ENCODE data around the gene PNP.

PNP gene

DNA sequence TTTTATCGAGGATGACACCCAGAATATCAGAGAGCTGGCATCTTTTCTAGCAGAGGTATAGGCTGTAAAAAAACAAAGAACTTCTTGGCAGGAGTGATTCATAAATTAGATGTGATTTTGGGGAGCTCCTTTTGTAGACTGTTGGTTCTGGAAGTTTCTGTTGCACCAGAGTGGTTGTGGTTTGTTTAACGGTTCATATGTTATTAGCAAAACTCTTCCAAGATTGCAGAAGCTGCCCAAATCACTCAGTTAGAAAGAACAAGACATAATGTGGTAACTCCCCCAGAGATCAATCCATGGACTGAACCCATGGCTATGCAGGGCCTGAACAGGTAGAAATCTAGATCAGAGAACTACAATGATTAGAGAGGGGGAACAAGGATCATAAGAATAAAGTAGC is 29.4 kb downstream of the PNP start:
- no peak for ATAC-seq
- TF ChIP-seq TCF4 (CRISPR knock-in tag; IDR thresholded peaks at IDR 0.05; ENCODE audit: borderline replicate concordance) = no peak
- no peak for TF ChIP-seq ARNTL (CRISPR knock-in tag; IDR thresholded peaks at IDR 0.05; ENCODE audit: borderline replicate concordance, low read depth)
- no peak for TF ChIP-seq GLIS3 (CRISPR knock-in tag; IDR thresholded peaks at IDR 0.05)
- TF ChIP-seq ZFP3 (CRISPR knock-in tag; IDR thresholded peaks at IDR 0.05) = no peak
- TF ChIP-seq POU6F1 (CRISPR knock-in tag; IDR thresholded peaks at IDR 0.05; ENCODE audit: borderline replicate concordance, low read depth) = no peak
- no peak for TF ChIP-seq ZFP30 (CRISPR knock-in tag; IDR thresholded peaks at IDR 0.05)
- no peak for TF ChIP-seq ZNF70 (CRISPR knock-in tag; IDR thresholded peaks at IDR 0.05)

GRCh38 chr14:20499108-20499507 is 29.9 kb downstream of the PNP start:
- TF ChIP-seq TCF4 (CRISPR knock-in tag; IDR thresholded peaks at IDR 0.05; ENCODE audit: borderline replicate concordance) (no peak), ZFP30 (CRISPR knock-in tag; IDR thresholded peaks at IDR 0.05) (no peak)
- TF ChIP-seq, protein P1, sequence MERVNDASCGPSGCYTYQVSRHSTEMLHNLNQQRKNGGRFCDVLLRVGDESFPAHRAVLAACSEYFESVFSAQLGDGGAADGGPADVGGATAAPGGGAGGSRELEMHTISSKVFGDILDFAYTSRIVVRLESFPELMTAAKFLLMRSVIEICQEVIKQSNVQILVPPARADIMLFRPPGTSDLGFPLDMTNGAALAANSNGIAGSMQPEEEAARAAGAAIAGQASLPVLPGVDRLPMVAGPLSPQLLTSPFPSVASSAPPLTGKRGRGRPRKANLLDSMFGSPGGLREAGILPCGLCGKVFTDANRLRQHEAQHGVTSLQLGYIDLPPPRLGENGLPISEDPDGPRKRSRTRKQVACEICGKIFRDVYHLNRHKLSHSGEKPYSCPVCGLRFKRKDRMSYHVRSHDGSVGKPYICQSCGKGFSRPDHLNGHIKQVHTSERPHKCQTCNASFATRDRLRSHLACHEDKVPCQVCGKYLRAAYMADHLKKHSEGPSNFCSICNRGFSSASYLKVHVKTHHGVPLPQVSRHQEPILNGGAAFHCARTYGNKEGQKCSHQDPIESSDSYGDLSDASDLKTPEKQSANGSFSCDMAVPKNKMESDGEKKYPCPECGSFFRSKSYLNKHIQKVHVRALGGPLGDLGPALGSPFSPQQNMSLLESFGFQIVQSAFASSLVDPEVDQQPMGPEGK (CRISPR knock-in tag; IDR thresholded peaks at IDR 0.05; ENCODE audit: borderline replicate concordance) = no peak
- no peak for ATAC-seq

DNA sequence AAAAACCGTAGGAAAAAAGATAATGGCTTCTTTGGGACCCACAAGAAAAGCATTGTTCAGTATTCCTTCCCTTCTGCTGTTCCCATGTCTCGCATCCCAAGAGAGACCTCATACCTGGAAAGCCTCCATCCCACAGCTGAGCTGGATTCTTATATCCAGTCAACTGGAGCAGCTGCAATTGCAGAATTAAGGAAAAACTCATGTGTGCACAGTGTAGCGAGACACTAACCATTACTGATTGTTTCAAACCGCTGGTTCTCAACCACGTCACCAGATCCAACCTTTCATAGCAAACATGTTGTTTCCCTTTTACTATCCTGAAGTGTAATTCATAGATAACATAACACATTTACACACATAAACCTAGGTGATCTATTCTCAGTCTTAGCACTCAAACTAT is 30.7 kb downstream of the PNP start:
- TF ChIP-seq TOX (CRISPR knock-in tag; IDR thresholded peaks at IDR 0.05; ENCODE audit: borderline replicate concordance) = no peak
- no peak for TF ChIP-seq ISL1 (CRISPR knock-in tag; IDR thresholded peaks at IDR 0.05)
- no peak for TF ChIP-seq PPARA (CRISPR knock-in tag; IDR thresholded peaks at IDR 0.05; ENCODE audit: borderline replicate concordance)
- no peak for TF ChIP-seq ZC3H10 (CRISPR knock-in tag; IDR thresholded peaks at IDR 0.05)
- no peak for TF ChIP-seq SNAI2 (CRISPR knock-in tag; IDR thresholded peaks at IDR 0.05)
- TF ChIP-seq CREB5 (CRISPR knock-in tag; IDR thresholded peaks at IDR 0.05; ENCODE audit: low read depth) = no peak
- TF ChIP-seq GLIS3 (CRISPR knock-in tag; IDR thresholded peaks at IDR 0.05) = no peak
- no peak for ATAC-seq

DNA sequence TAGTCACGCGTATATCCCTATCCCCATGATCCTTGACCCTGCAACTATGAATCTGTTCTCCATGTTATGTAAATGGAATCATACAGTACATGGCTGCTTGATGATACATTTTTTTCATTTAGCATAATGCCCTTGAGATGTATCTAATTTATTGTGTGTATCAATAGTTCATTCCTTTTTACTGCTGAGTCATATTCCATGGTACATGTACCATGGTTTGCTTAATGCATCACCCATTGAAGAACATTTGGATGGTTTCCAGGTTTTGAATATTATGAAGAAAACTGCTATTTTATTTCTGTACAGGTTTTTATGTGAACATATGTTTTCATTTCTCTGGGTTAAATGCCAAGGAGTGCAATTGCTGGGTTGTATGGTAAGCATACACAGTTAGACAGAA is 32.1 kb downstream of the PNP start:
- ATAC-seq = no peak
- TF ChIP-seq ZNF565 (CRISPR knock-in tag; conservative IDR thresholded peaks at IDR 0.05; ENCODE audit: low read depth) = no peak
- TF ChIP-seq ISL1 (CRISPR knock-in tag; IDR thresholded peaks at IDR 0.05) = no peak
- no peak for TF ChIP-seq CREB5 (CRISPR knock-in tag; IDR thresholded peaks at IDR 0.05; ENCODE audit: low read depth)
- TF ChIP-seq ZFP3 (CRISPR knock-in tag; IDR thresholded peaks at IDR 0.05) = no peak
- no peak for TF ChIP-seq TOX (CRISPR knock-in tag; IDR thresholded peaks at IDR 0.05; ENCODE audit: borderline replicate concordance)
- TF ChIP-seq TCF4 (CRISPR knock-in tag; IDR thresholded peaks at IDR 0.05; ENCODE audit: borderline replicate concordance) = no peak
- no peak for TF ChIP-seq ZFP30 (CRISPR knock-in tag; IDR thresholded peaks at IDR 0.05)
- no peak for TF ChIP-seq GLIS3 (CRISPR knock-in tag; IDR thresholded peaks at IDR 0.05)
- no peak for TF ChIP-seq ARNTL (CRISPR knock-in tag; IDR thresholded peaks at IDR 0.05; ENCODE audit: borderline replicate concordance, low read depth)
- no peak for TF ChIP-seq POU6F1 (CRISPR knock-in tag; IDR thresholded peaks at IDR 0.05; ENCODE audit: borderline replicate concordance, low read depth)
- TF ChIP-seq OSR1 (CRISPR knock-in tag; IDR thresholded peaks at IDR 0.05) = no peak

- no peak for ATAC-seq
- TF ChIP-seq RARB (CRISPR knock-in tag; IDR thresholded peaks at IDR 0.05) = no peak
- no peak for TF ChIP-seq TOX (CRISPR knock-in tag; IDR thresholded peaks at IDR 0.05; ENCODE audit: borderline replicate concordance)
- TF ChIP-seq, protein P1 (CRISPR knock-in tag; IDR thresholded peaks at IDR 0.05; ENCODE audit: borderline replicate concordance) = no peak
- no peak for TF ChIP-seq CREB5 (CRISPR knock-in tag; IDR thresholded peaks at IDR 0.05; ENCODE audit: low read depth)
- TF ChIP-seq ZNF70 (CRISPR knock-in tag; IDR thresholded peaks at IDR 0.05) = no peak
- no peak for TF ChIP-seq ARNTL (CRISPR knock-in tag; IDR thresholded peaks at IDR 0.05; ENCODE audit: borderline replicate concordance, low read depth)
- no peak for TF ChIP-seq ZFP30 (CRISPR knock-in tag; IDR thresholded peaks at IDR 0.05)
- TF ChIP-seq ZNF8 (CRISPR knock-in tag; IDR thresholded peaks at IDR 0.05) = no peak
- TF ChIP-seq ISL1 (CRISPR knock-in tag; IDR thresholded peaks at IDR 0.05) = no peak
- TF ChIP-seq POU6F1 (CRISPR knock-in tag; IDR thresholded peaks at IDR 0.05; ENCODE audit: borderline replicate concordance, low read depth) = no peak
- TF ChIP-seq ZFP3 (CRISPR knock-in tag; IDR thresholded peaks at IDR 0.05) = no peak
- no peak for TF ChIP-seq CSDC2 (CRISPR knock-in tag; IDR thresholded peaks at IDR 0.05)
- TF ChIP-seq SNAI2 (CRISPR knock-in tag; IDR thresholded peaks at IDR 0.05) = no peak
- no peak for TF ChIP-seq TCF4 (CRISPR knock-in tag; IDR thresholded peaks at IDR 0.05; ENCODE audit: borderline replicate concordance)
Observed at GRCh38 chr14:20503898-20504297, 34.7 kb downstream of the PNP start.

Measured in SK-N-SH treated with all-trans-retinoic acid at 6 μM for 48 hours (cell line).